Measurements from ENCODE around the gene NIP7. TPM values are rescaled to one million over a fixed set of nuclear protein-coding genes. Genes with fewer than 3 reads are reported as not detected.

Gene NIP7
- total and polyA plus RNA-seq, 2 of the 8 experiments (the other 6 are each of a cell fraction or from before 2014, with no cell fraction given): 14.5 to 52.2 TPM

DNA sequence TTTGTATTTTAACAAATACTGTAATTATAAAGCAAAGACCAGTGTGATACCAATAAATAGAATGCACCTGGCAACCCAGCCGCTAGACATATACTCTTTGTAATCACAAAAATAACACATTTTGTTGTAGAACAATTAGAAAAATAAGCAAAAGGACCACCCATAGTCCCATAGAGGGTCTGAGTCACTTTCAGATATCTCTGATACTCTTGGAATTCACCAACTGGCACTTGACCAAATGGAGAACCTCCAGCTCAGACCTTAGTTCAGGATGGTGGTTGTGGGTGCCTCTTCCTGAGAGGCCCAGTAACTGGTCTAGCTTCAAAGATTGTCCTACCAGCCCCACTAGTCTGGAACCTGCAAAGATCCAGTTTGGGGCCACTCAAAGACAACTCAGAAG, 47.0 kb downstream of the NIP7 start:
- H3K4me1 ChIP-seq (replicated peaks in 1 of 4; ENCODE audit: control insufficient read depth in 3 of 4, insufficient read depth in 4 of 4, low read length in 3 of 4): no peaks in the 10 kb centered on the region; a peak in 1 of 7 replicates
- H3K4me2 ChIP-seq (ENCODE audit: insufficient read depth in 1 of 2, low read depth in 2 of 2, low read length in 2 of 2): 0 out of 4 replicates have a peak overlapping the region, but pooled peaks of 1 of the 2 experiments have one; percentile 67
- DNase-seq (ENCODE audit: low read depth in 1 of 2, low spot score in 2 of 2): no peak
- H2BK5ac ChIP-seq (ENCODE audit: low read depth, low read length): no peak overlapping the region
- H3K9ac ChIP-seq (replicated peaks in 1 of 4; ENCODE audit: extremely low read depth in 1 of 4, low read depth in 3 of 4, low read length in 3 of 4): no peak overlapping the region
- H2BK120ac ChIP-seq (replicated peaks; ENCODE audit: low read depth, low read length): no peak overlapping the region
- H3K79me1 ChIP-seq (ENCODE audit: low read depth, low read length): no peaks in the 10 kb centered on the region
- FAIRE-seq: no peak
- H3K56ac ChIP-seq (replicated peaks; ENCODE audit: insufficient read length, low read depth, low read length): no peak overlapping the region
- ChIA-PET CTCF (ENCODE audit: partially characterized antibody) (interaction anchor here (1.2 to 3.5 kb wide), 2 partner anchors 10 to 12 kb away, joined by 5 to 10 read pairs; no protein-coding TSS in a partner anchor), POLR2A (ENCODE audit: partially characterized antibody) (interaction anchor here (0.6 to 2.5 kb wide), 5 partner anchors 12 to 368 kb away, joined by 3 to 8 read pairs (median 4); partner anchors contain the start of genes NOB1 and PDF)
- H2AFZ ChIP-seq (ENCODE audit: low read length): no peak overlapping the region
- H3K23ac ChIP-seq (ENCODE audit: insufficient read length): no peak overlapping the region
- no peak overlapping the region for H3K27ac ChIP-seq (ENCODE audit: low read depth, low read length)
- H2AK5ac ChIP-seq (ENCODE audit: low read depth, low read length): no peak overlapping the region
- no peak overlapping the region for H3K18ac ChIP-seq (ENCODE audit: extremely low read depth, low read length)
- no peaks in the 10 kb centered on the region for H4K20me1 ChIP-seq (replicated peaks in 1 of 2; ENCODE audit: control insufficient read depth in 1 of 2, insufficient read depth in 2 of 2, low read length in 2 of 2)
- H3K79me2 ChIP-seq (ENCODE audit: control insufficient read depth in 1 of 2, insufficient read depth in 2 of 2, low read length in 2 of 2): peaks cover 5 to 35% of the 10 kb centered on the region in 2 experiments
- H4K8ac ChIP-seq (ENCODE audit: extremely low read depth, insufficient read depth, low read length): no peak overlapping the region
- peak overlapping the region in 1 of 4 experiments; percentile 85; a peak in 1 of 8 replicates for H3K4me3 ChIP-seq (ENCODE audit: extremely low read depth in 1 of 4, insufficient read depth in 2 of 4, low read depth in 3 of 4, low read length in 4 of 4)
- no peaks in the 10 kb centered on the region for H3K9me3 ChIP-seq (ENCODE audit: insufficient read depth in 2 of 2, low read depth in 1 of 2, low read length in 1 of 2)
- H3K36me3 ChIP-seq (ENCODE audit: control insufficient read depth in 2 of 4, insufficient read depth in 4 of 4, low read length in 3 of 4): peaks cover 7 to 23% (median 15%) of the 10 kb centered on the region in 4 experiments; a peak in 7 of 8 replicates
- H4K5ac ChIP-seq (ENCODE audit: insufficient read length, low read depth, low read length): no peak overlapping the region
- WGBS, 2 experiments (ENCODE audit: extremely low coverage in 1 of 2, insufficient coverage in 1 of 2, insufficient read length in 1 of 2, insufficient replicate concordance in 2 of 2, low coverage in 1 of 2, low lambda C conversion rate in 2 of 2, missing lambda C conversion rate in 1 of 2): 100% methylated on average over 1 of the region's 1 CpG; no CpG with 5 or more reads in 1 of the 2 experiments
- no peaks in the 10 kb centered on the region for H3K23me2 ChIP-seq (ENCODE audit: low read depth, low read length)
- H2BK20ac ChIP-seq (ENCODE audit: low read length): no peak overlapping the region
- no peak overlapping the region for H2BK12ac ChIP-seq (ENCODE audit: low read depth, low read length)
- no peak overlapping the region for H3K4ac ChIP-seq (replicated peaks; ENCODE audit: insufficient read length, low read depth, low read length)
- no peak overlapping the region for H4K91ac ChIP-seq (replicated peaks; ENCODE audit: insufficient read length, low read length)
- H3K14ac ChIP-seq (ENCODE audit: insufficient read length): no peak overlapping the region
- H3K27me3 ChIP-seq (replicated peaks in 1 of 4; ENCODE audit: control insufficient read depth in 3 of 4, extremely low read depth in 1 of 4, insufficient read depth in 3 of 4, low read length in 3 of 4): no peaks in the 10 kb centered on the region
- H2BK15ac ChIP-seq (ENCODE audit: low read length): no peak overlapping the region
- TF ChIP-seq, protein P1, sequence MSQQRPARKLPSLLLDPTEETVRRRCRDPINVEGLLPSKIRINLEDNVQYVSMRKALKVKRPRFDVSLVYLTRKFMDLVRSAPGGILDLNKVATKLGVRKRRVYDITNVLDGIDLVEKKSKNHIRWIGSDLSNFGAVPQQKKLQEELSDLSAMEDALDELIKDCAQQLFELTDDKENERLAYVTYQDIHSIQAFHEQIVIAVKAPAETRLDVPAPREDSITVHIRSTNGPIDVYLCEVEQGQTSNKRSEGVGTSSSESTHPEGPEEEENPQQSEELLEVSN (IDR thresholded peaks at IDR 0.05): no peak
- no peak for TF ChIP-seq BCL11A (IDR thresholded peaks at IDR 0.05; ENCODE audit: low read depth in 2 of 2, low read length in 2 of 2)
- no peak for TF ChIP-seq RFX5 (IDR thresholded peaks at IDR 0.05; ENCODE audit: borderline replicate concordance, low read depth, low read length)
- TF ChIP-seq SAP30 (IDR thresholded peaks at IDR 0.05; ENCODE audit: insufficient read depth, insufficient replicate concordance, low read length): no peak
- no peak for TF ChIP-seq JUN (IDR thresholded peaks at IDR 0.05; ENCODE audit: low read depth, low read length)
- no peak for TF ChIP-seq POLR2A (IDR thresholded peaks at IDR 0.05; ENCODE audit: control extremely low read depth in 1 of 2, low read depth in 2 of 2, low read length in 2 of 2)
- TF ChIP-seq CBX5 (IDR thresholded peaks at IDR 0.05; ENCODE audit: low read depth, low read length): no peak
- no peak for TF ChIP-seq GTF2F1 (IDR thresholded peaks at IDR 0.05; ENCODE audit: borderline replicate concordance, low read depth, low read length)
- TF ChIP-seq CBX8 (IDR thresholded peaks at IDR 0.05; ENCODE audit: borderline replicate concordance, low read depth, low read length): no peak
- TF ChIP-seq, protein P2, sequence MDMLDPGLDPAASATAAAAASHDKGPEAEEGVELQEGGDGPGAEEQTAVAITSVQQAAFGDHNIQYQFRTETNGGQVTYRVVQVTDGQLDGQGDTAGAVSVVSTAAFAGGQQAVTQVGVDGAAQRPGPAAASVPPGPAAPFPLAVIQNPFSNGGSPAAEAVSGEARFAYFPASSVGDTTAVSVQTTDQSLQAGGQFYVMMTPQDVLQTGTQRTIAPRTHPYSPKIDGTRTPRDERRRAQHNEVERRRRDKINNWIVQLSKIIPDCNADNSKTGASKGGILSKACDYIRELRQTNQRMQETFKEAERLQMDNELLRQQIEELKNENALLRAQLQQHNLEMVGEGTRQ (IDR thresholded peaks at IDR 0.05; ENCODE audit: low read length): no peak
- no peak for TF ChIP-seq FOSL1 (IDR thresholded peaks at IDR 0.05; ENCODE audit: insufficient read depth, low read depth, low read length)
- TF ChIP-seq EP300 (IDR thresholded peaks at IDR 0.05; ENCODE audit: borderline replicate concordance in 1 of 2, low read depth in 2 of 2, low read length in 2 of 2): no peak
